Heart left ventricle (tissue), 13 donors: ENCODE results near the gene ITGB4.

ENCODE experiments used
- POLR2A ChIP-seq, 2 donors: fragments of 450-650 bp; IDR thresholded peaks; one replicate each; pipeline ENCODE4 v1.6.1; 2017; ENCODE audit warnings: antibody characterized with exemption in 2 of 2, mild to moderate bottlenecking in 2 of 2, moderate library complexity in 2 of 2
- TF ChIP-seq, protein P1 (sequence below), 12 donors: fragments of 200-600 bp; sonication (generic) in 4 of 12; IDR thresholded peaks; one replicate each; pipeline versions ENCODE4 v1.5.0 to v1.8.0; 2018 to 2022; ENCODE audit warnings: antibody characterized with exemption in 12 of 12, mild to moderate bottlenecking in 5 of 12
- donor health status: ischemic (EF 13 %, LVEDD 7.1; RV severe dilation, severe dysfunction).
- donor health status: DM: no; HTN: yes; CAD: no.
- donor health status: DM: no; HTN: no; CAD: no.
- donor health status: ischemic (EF 25% LVEDD 6.9; RV normal size, moderate dysfunction).
- donor health status: ischemic (EF 25% LVEDD 5.7; RV mildly dilated, moderate dysfunction).
- donor health status: ischemic (EF 35%, LVEDD 5.7; RV mildly dilated, moderate dysfunction).
- donor health status: nonischemic (EF 11% LVEDD 7.7; RV severe dilation, severe dysfunction).
- donor health status: DM: yes; HTN: yes; CAD: no.
- donor health status: PGD.
- donor health status: ischemic (EF 29% LVEDD 5.4; RV normal size, mild dysfunction).
- donor health status: nonischemic (EF 23%, LVEDD 6.1; RV moderate dilation, normal function).

DNA sequence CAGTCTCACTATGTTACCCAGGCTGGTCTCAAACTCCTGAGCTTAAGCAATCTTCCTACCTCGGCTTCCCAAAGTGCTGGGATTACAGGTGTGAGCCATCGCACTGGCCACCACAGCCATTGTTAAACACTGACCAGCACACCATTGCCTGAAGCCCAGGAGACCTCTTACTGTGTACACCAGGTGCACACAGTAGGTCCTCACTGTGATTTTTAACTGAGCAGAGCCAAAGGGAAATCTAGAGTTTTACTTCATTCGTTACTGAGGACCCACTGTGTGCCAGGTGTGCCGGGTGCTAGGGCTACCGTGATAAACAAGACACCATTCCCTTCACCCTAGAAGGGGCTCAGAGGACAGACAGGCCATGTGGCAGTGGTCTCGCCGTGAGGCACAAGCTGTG, 4.2 kb downstream of the ITGB4 start:
- TF ChIP-seq, protein P1, sequence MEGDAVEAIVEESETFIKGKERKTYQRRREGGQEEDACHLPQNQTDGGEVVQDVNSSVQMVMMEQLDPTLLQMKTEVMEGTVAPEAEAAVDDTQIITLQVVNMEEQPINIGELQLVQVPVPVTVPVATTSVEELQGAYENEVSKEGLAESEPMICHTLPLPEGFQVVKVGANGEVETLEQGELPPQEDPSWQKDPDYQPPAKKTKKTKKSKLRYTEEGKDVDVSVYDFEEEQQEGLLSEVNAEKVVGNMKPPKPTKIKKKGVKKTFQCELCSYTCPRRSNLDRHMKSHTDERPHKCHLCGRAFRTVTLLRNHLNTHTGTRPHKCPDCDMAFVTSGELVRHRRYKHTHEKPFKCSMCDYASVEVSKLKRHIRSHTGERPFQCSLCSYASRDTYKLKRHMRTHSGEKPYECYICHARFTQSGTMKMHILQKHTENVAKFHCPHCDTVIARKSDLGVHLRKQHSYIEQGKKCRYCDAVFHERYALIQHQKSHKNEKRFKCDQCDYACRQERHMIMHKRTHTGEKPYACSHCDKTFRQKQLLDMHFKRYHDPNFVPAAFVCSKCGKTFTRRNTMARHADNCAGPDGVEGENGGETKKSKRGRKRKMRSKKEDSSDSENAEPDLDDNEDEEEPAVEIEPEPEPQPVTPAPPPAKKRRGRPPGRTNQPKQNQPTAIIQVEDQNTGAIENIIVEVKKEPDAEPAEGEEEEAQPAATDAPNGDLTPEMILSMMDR (IDR thresholded peaks at IDR 0.05) = no peak
- TF ChIP-seq POLR2A (IDR thresholded peaks at IDR 0.05) = no peak
